ENCODE data around the gene BSN.

DNA sequence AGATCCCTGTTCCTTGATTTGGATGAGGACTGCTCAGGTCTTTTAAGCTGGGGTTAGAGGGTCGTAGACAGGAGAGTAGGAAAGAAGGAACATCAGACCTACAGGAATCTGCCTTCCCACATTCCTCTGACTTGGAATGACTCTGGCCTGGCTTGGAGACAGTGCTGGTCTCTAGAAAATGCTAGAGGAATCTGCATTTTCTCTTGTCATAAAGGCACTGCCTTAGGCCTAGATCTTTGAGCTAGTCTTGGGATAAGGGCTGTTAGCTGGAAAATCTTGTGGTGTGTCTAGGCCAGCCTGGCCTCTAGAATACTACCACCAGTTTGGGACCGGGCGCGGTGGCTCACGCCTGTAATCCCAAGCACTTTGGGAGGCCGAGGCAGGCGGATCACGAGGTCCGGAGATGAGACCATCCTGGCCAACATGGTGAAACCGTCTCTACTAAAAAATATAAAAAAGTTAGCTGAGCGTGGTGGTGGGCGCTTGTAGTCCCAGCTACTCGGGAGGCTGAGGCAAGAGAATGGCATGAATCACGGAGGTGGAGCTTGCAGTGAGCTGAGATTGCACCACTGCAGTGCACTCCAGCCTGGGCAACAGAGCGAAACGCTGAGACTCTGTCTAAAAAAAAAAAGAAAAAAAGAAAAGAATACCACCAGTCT, 17.3 kb upstream of the BSN start:
- TF ChIP-seq, protein P1, sequence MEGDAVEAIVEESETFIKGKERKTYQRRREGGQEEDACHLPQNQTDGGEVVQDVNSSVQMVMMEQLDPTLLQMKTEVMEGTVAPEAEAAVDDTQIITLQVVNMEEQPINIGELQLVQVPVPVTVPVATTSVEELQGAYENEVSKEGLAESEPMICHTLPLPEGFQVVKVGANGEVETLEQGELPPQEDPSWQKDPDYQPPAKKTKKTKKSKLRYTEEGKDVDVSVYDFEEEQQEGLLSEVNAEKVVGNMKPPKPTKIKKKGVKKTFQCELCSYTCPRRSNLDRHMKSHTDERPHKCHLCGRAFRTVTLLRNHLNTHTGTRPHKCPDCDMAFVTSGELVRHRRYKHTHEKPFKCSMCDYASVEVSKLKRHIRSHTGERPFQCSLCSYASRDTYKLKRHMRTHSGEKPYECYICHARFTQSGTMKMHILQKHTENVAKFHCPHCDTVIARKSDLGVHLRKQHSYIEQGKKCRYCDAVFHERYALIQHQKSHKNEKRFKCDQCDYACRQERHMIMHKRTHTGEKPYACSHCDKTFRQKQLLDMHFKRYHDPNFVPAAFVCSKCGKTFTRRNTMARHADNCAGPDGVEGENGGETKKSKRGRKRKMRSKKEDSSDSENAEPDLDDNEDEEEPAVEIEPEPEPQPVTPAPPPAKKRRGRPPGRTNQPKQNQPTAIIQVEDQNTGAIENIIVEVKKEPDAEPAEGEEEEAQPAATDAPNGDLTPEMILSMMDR (IDR thresholded peaks at IDR 0.05): no peak
- no peak for TF ChIP-seq POLR2A (IDR thresholded peaks at IDR 0.05)
